Measurements from ENCODE around the gene PTCD3. TPM values are rescaled to one million over a fixed set of nuclear protein-coding genes. Genes with fewer than 3 reads are reported as not detected.

Gene PTCD3
- total RNA-seq, 1 experiment from 2014 or later, result 93.9 TPM

GRCh38 chr2:86062043-86062442 is 44.0 kb upstream of the PTCD3 start:
- ATAC-seq (no peak), DNase-seq (ENCODE audit: low read depth, low spot score) (no peak)
- intact Hi-C loops (cut with micrococcal nuclease; ENCODE audit: unreplicated experiment), result loop anchor here (10.0 kb wide), 1 partner anchor 177 kb away; the partner anchor contains the start of gene ST3GAL5
- Histone ChIP-seq H3K27me3 (ENCODE audit: control insufficient read depth, insufficient read depth, low read length) (no peaks in the 10 kb centered on the region), H3K36me3 (ENCODE audit: control insufficient read depth, insufficient read depth, low read length) (peaks cover 35% of the 10 kb centered on the region), H3K27ac (ENCODE audit: low read length) (no peak overlapping the region), H3K9me3 (ENCODE audit: control insufficient read depth, insufficient read depth, low read depth, low read length) (no peaks in the 10 kb centered on the region), H3K4me1 (ENCODE audit: control insufficient read depth, insufficient read depth, low read length) (no peaks in the 10 kb centered on the region), H3K4me3 (ENCODE audit: low read depth in 2 of 2, low read length in 2 of 2) (no peak overlapping the region)
- no TSS peak for BruUV-seq (replicated peaks)
- in situ Hi-C loops (cut with HindIII; ENCODE audit: low pct_unique_long_range_greater_than_20kb, low sequenced_read_pairs), result no loop called here
- CTCF ChIA-PET, result no interaction called here
- TF ChIP-seq POLR2AphosphoS5 (IDR thresholded peaks at IDR 0.05; ENCODE audit: low read depth, low read length) (no peak), CTCF (IDR thresholded peaks at IDR 0.05) (no peak), SIN3A (IDR thresholded peaks at IDR 0.05; ENCODE audit: borderline replicate concordance, insufficient read depth, low read depth, low read length) (no peak), TCF7L2 (IDR thresholded peaks at IDR 0.05; ENCODE audit: low read depth, low read length) (no peak), REST (IDR thresholded peaks at IDR 0.05; ENCODE audit: insufficient read depth in 1 of 2, low read depth in 2 of 2, low read length in 1 of 2) (no peak)
- POLR2A ChIA-PET, result no interaction called here

GRCh38 chr2:86064006-86064405 is 42.0 kb upstream of the PTCD3 start:
- H3K4me3 ChIP-seq (ENCODE audit: low read depth in 2 of 2, low read length in 2 of 2), result no peak overlapping the region
- H3K36me3 ChIP-seq (ENCODE audit: control insufficient read depth, insufficient read depth, low read length), result peaks cover 51% of the 10 kb centered on the region
- CTCF ChIA-PET, result no interaction called here
- H3K4me1 ChIP-seq (ENCODE audit: control insufficient read depth, insufficient read depth, low read length), result no peaks in the 10 kb centered on the region
- H3K9me3 ChIP-seq (ENCODE audit: control insufficient read depth, insufficient read depth, low read depth, low read length), result no peaks in the 10 kb centered on the region
- TF ChIP-seq TCF7L2 (IDR thresholded peaks at IDR 0.05; ENCODE audit: low read depth, low read length) (no peak), POLR2AphosphoS5 (IDR thresholded peaks at IDR 0.05; ENCODE audit: low read depth, low read length) (no peak), REST (IDR thresholded peaks at IDR 0.05; ENCODE audit: insufficient read depth in 1 of 2, low read depth in 2 of 2, low read length in 1 of 2) (no peak), CTCF (IDR thresholded peaks at IDR 0.05) (no peak), SIN3A (IDR thresholded peaks at IDR 0.05; ENCODE audit: borderline replicate concordance, insufficient read depth, low read depth, low read length) (no peak)
- intact Hi-C loops (cut with micrococcal nuclease; ENCODE audit: unreplicated experiment), result loop anchor here (10.0 kb wide), 1 partner anchor 179 kb away; the partner anchor contains the start of gene ST3GAL5
- POLR2A ChIA-PET, result interaction anchor here (0.6 kb wide), 1 partner anchor 503 kb away, joined by 8 read pairs; the partner anchor contains the start of gene GGCX
- no peak for DNase-seq (ENCODE audit: low read depth, low spot score)
- H3K27me3 ChIP-seq (ENCODE audit: control insufficient read depth, insufficient read depth, low read length), result no peaks in the 10 kb centered on the region
- no peak overlapping the region for H3K27ac ChIP-seq (ENCODE audit: low read length)
- ATAC-seq, result no peak
- in situ Hi-C loops (cut with HindIII; ENCODE audit: low pct_unique_long_range_greater_than_20kb, low sequenced_read_pairs), result no loop called here
- BruUV-seq (replicated peaks), result no TSS peak
